Mesothelial cell of epicardium (in vitro differentiated cells): Measurements from ENCODE around the gene CERS1. TPM values are rescaled to one million over a fixed set of nuclear protein-coding genes. Genes with fewer than 3 reads are reported as not detected.

Source experiments
- DNase-seq, 2 experiments: peaks; one replicate each; pipeline ENCODE4 v3.0.0; 2021; ENCODE audit warnings: low spot score in 2 of 2; ENCODE audit not compliant: unreplicated experiment in 2 of 2
- H3K27ac Mint-ChIP-seq: 2 replicates; pipeline ENCODE4 v1.8.0; 2021; ENCODE audit warnings: mixed read lengths
- H3K27me3 Mint-ChIP-seq: 2 replicates; pipeline ENCODE4 v1.8.0; 2021; ENCODE audit warnings: low read depth, mixed read lengths
- H3K36me3 Mint-ChIP-seq: 2 replicates; pipeline ENCODE4 v1.8.0; 2021; ENCODE audit warnings: mixed read lengths
- H3K4me1 Mint-ChIP-seq: 2 replicates; pipeline ENCODE4 v1.8.0; 2021; ENCODE audit warnings: mixed read lengths
- H3K4me3 Mint-ChIP-seq: 2 replicates; pipeline ENCODE4 v1.8.0; 2021; ENCODE audit warnings: mild to moderate bottlenecking, moderate library complexity, mixed read lengths
- H3K9me3 Mint-ChIP-seq: 2 replicates; pipeline ENCODE4 v1.8.0; 2021; ENCODE audit warnings: mixed read lengths
- CTCF ChIP-seq: fragments of 200-600 bp; sonication (generic); IDR thresholded peaks from one replicate; pipeline ENCODE4 v1.5.0; 2021; ENCODE audit warnings: antibody characterized with exemption; ENCODE audit not compliant: unreplicated experiment
- total RNA-seq: library from RNA; stranded (reverse); gene quantifications from 3 replicates; pipeline ENCODE4 v1.2.1, GENCODE V29; 2021

The CERS1 gene
- total RNA-seq, 1 donor from 2014 or later: 8.5 TPM

GRCh38 chr19:18879579-18880373, 16.2 kb downstream of the CERS1 start:
- Mint-ChIP-seq H3K36me3 (peaks cover 44% of the 10 kb centered on the region), H3K9me3 (peaks cover 10% of the 10 kb centered on the region), H3K27ac (no peak overlapping the region), H3K4me1 (no peaks in the 10 kb centered on the region), H3K27me3 (no peaks in the 10 kb centered on the region), H3K4me3 (no peak overlapping the region)
- DNase-seq: no peak
- no peak for TF ChIP-seq CTCF

GRCh38 chr19:18878858-18879578, 16.9 kb downstream of the CERS1 start:
- no peak for DNase-seq
- peaks cover 10% of the 10 kb centered on the region for H3K9me3 Mint-ChIP-seq
- H3K4me1 Mint-ChIP-seq: no peaks in the 10 kb centered on the region
- H3K36me3 Mint-ChIP-seq: peaks cover 51% of the 10 kb centered on the region
- H3K4me3 Mint-ChIP-seq: no peak overlapping the region
- no peak overlapping the region for H3K27ac Mint-ChIP-seq
- no peak for TF ChIP-seq CTCF
- no peaks in the 10 kb centered on the region for H3K27me3 Mint-ChIP-seq

- DNase-seq: no peak
- Mint-ChIP-seq H3K27me3 (no peaks in the 10 kb centered on the region), H3K27ac (no peak overlapping the region), H3K9me3 (peaks cover 10% of the 10 kb centered on the region), H3K36me3 (peaks cover 51% of the 10 kb centered on the region), H3K4me3 (no peak overlapping the region), H3K4me1 (no peaks in the 10 kb centered on the region)
- no peak for TF ChIP-seq CTCF
Observed at GRCh38 chr19:18878058-18878797, 17.7 kb downstream of the CERS1 start.

GRCh38 chr19:18876865-18877264, 19.1 kb downstream of the CERS1 start:
- no peaks in the 10 kb centered on the region for H3K27me3 Mint-ChIP-seq
- no peak overlapping the region for H3K4me3 Mint-ChIP-seq
- H3K36me3 Mint-ChIP-seq: peaks cover 52% of the 10 kb centered on the region
- peaks cover 10% of the 10 kb centered on the region for H3K9me3 Mint-ChIP-seq
- H3K27ac Mint-ChIP-seq: no peak overlapping the region
- no peak for TF ChIP-seq CTCF
- no peak for DNase-seq
- no peaks in the 10 kb centered on the region for H3K4me1 Mint-ChIP-seq

DNA sequence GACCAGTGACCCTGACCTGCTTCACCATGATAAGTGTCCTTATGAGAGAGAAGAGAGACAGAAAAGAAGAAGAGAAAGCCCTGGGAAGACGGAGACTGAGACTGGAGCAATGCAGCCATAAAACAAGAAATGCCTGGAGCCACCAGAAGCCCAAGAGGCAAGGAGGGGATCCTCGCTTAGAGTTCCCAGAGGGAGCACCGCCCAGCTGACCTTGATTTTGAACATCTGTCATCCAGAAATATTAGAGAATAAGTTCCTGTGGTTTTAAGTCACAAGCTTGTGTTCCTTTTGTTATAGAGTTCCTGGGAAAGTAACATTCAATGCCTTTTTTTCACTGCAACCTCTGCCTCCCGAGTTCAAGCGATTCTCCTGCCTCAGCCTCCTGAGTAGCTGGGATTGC, 20.2 kb downstream of the CERS1 start:
- no peak overlapping the region for H3K4me3 Mint-ChIP-seq
- peaks cover 10% of the 10 kb centered on the region for H3K9me3 Mint-ChIP-seq
- no peaks in the 10 kb centered on the region for H3K4me1 Mint-ChIP-seq
- no peaks in the 10 kb centered on the region for H3K27me3 Mint-ChIP-seq
- no peak overlapping the region for H3K27ac Mint-ChIP-seq
- no peak for TF ChIP-seq CTCF
- H3K36me3 Mint-ChIP-seq: peaks cover 51% of the 10 kb centered on the region
- DNase-seq: no peak
